Gastrocnemius medialis (tissue), 4 donors: ENCODE results near the gene FBXW11.

Source experiments
- CTCF ChIP-seq, 5 experiments: fragments of 450-650 bp in 3 of 5; fragments of 200-600 bp in 2 of 5; sonication (generic) in 2 of 5; IDR thresholded peaks in 4 of 5; conservative IDR thresholded peaks in 1 of 5; 1 replicate in 4 of 5; 2 replicates in 1 of 5; pipeline ENCODE4 v1.5.1; 2016 to 2019; ENCODE audit warnings: antibody characterized with exemption in 5 of 5, mild to moderate bottlenecking in 3 of 5, moderate library complexity in 3 of 5
- POLR2A ChIP-seq, 2 donors: fragments of 450-650 bp; IDR thresholded peaks; one replicate each; pipeline ENCODE4 v1.6.1; 2017; ENCODE audit warnings: antibody characterized with exemption in 2 of 2, mild to moderate bottlenecking in 2 of 2, moderate library complexity in 2 of 2

- TF ChIP-seq CTCF (IDR thresholded peaks at IDR 0.05 in 4 of 5, conservative IDR thresholded peaks at IDR 0.05 in 1 of 5) (no peak), POLR2A (IDR thresholded peaks at IDR 0.05) (no peak)
These were observed 25.6 kb downstream of the FBXW11 start for GRCh38 chr5:171980792-171981191.
